ENCODE measurements around the gene HOXC9.

Gene HOXC9

GRCh38 chr12:53958128-53958527 lies 41.8 kb upstream of the HOXC9 start:
- no peak overlapping the region for H3K4me3 Mint-ChIP-seq
- no peaks in the 10 kb centered on the region for H3K36me3 Mint-ChIP-seq
- H3K4me1 Mint-ChIP-seq: peaks cover 33% of the 10 kb centered on the region
- peaks cover 10% of the 10 kb centered on the region for H3K9me3 Mint-ChIP-seq
- H3K27ac Mint-ChIP-seq: no peak overlapping the region
- no peak for ATAC-seq
- peaks cover 98% of the 10 kb centered on the region for H3K27me3 Mint-ChIP-seq

GRCh38 chr12:53959314-53959713 lies 40.6 kb upstream of the HOXC9 start:
- peaks cover 9% of the 10 kb centered on the region for H3K9me3 Mint-ChIP-seq
- no peak overlapping the region for H3K4me3 Mint-ChIP-seq
- H3K36me3 Mint-ChIP-seq: no peaks in the 10 kb centered on the region
- H3K4me1 Mint-ChIP-seq: peaks cover 40% of the 10 kb centered on the region
- no peak for ATAC-seq
- no peak overlapping the region for H3K27ac Mint-ChIP-seq
- peaks cover 98% of the 10 kb centered on the region for H3K27me3 Mint-ChIP-seq

- H3K36me3 Mint-ChIP-seq: peaks cover 2% of the 10 kb centered on the region
- H3K27me3 Mint-ChIP-seq: peaks cover 98% of the 10 kb centered on the region
- peaks cover 11% of the 10 kb centered on the region for H3K9me3 Mint-ChIP-seq
- no peak for ATAC-seq
- H3K4me3 Mint-ChIP-seq: no peak overlapping the region
- H3K27ac Mint-ChIP-seq: no peak overlapping the region
- peaks cover 47% of the 10 kb centered on the region for H3K4me1 Mint-ChIP-seq
Observed at GRCh38 chr12:53960187-53961024, 39.6 kb upstream of the HOXC9 start.

- ATAC-seq: no peak
- peaks cover 11% of the 10 kb centered on the region for H3K9me3 Mint-ChIP-seq
- H3K36me3 Mint-ChIP-seq: peaks cover 5% of the 10 kb centered on the region
- no peak overlapping the region for H3K27ac Mint-ChIP-seq
- H3K27me3 Mint-ChIP-seq: peaks cover 98% of the 10 kb centered on the region
- H3K4me1 Mint-ChIP-seq: peaks cover 49% of the 10 kb centered on the region
- no peak overlapping the region for H3K4me3 Mint-ChIP-seq
Observed at GRCh38 chr12:53961025-53961761, 38.8 kb upstream of the HOXC9 start.

GRCh38 chr12:53963005-53963404 lies 37.0 kb upstream of the HOXC9 start:
- Mint-ChIP-seq H3K4me1 (peaks cover 39% of the 10 kb centered on the region), H3K27ac (no peak overlapping the region), H3K9me3 (peaks cover 14% of the 10 kb centered on the region), H3K36me3 (peaks cover 5% of the 10 kb centered on the region), H3K4me3 (no peak overlapping the region), H3K27me3 (peaks cover 98% of the 10 kb centered on the region)
- ATAC-seq: no peak

GRCh38 chr12:53963434-53964314 lies 36.3 kb upstream of the HOXC9 start:
- Mint-ChIP-seq H3K4me3 (no peak overlapping the region), H3K4me1 (peaks cover 35% of the 10 kb centered on the region), H3K27ac (no peak overlapping the region), H3K27me3 (peaks cover 98% of the 10 kb centered on the region), H3K36me3 (peaks cover 5% of the 10 kb centered on the region), H3K9me3 (peaks cover 14% of the 10 kb centered on the region)
- no peak for ATAC-seq

GRCh38 chr12:53964315-53964713 lies 35.6 kb upstream of the HOXC9 start:
- Mint-ChIP-seq H3K4me1 (peaks cover 35% of the 10 kb centered on the region), H3K9me3 (peaks cover 14% of the 10 kb centered on the region), H3K36me3 (peaks cover 5% of the 10 kb centered on the region), H3K4me3 (no peak overlapping the region), H3K27ac (no peak overlapping the region), H3K27me3 (peaks cover 98% of the 10 kb centered on the region)
- no peak for ATAC-seq

GRCh38 chr12:53965281-53966084 lies 34.5 kb upstream of the HOXC9 start:
- H3K9me3 Mint-ChIP-seq: peaks cover 11% of the 10 kb centered on the region
- H3K27ac Mint-ChIP-seq: no peak overlapping the region
- H3K4me1 Mint-ChIP-seq: peaks cover 27% of the 10 kb centered on the region
- H3K27me3 Mint-ChIP-seq: peaks cover 98% of the 10 kb centered on the region
- ATAC-seq: no peak
- peaks cover 5% of the 10 kb centered on the region for H3K36me3 Mint-ChIP-seq
- peak overlapping the region; percentile 6 for H3K4me3 Mint-ChIP-seq

- ATAC-seq: no peak
- H3K27me3 Mint-ChIP-seq: peaks cover 98% of the 10 kb centered on the region
- H3K27ac Mint-ChIP-seq: no peak overlapping the region
- peak overlapping the region; percentile 38 for H3K4me3 Mint-ChIP-seq
- peaks cover 5% of the 10 kb centered on the region for H3K36me3 Mint-ChIP-seq
- H3K9me3 Mint-ChIP-seq: peaks cover 11% of the 10 kb centered on the region
- peaks cover 27% of the 10 kb centered on the region for H3K4me1 Mint-ChIP-seq
Observed at GRCh38 chr12:53966085-53966384, 33.9 kb upstream of the HOXC9 start.

GRCh38 chr12:53966385-53967133 lies 33.4 kb upstream of the HOXC9 start:
- no peak for ATAC-seq
- H3K4me1 Mint-ChIP-seq: peaks cover 27% of the 10 kb centered on the region
- no peak overlapping the region for H3K27ac Mint-ChIP-seq
- peaks cover 11% of the 10 kb centered on the region for H3K9me3 Mint-ChIP-seq
- H3K27me3 Mint-ChIP-seq: peaks cover 98% of the 10 kb centered on the region
- peaks cover 5% of the 10 kb centered on the region for H3K36me3 Mint-ChIP-seq
- H3K4me3 Mint-ChIP-seq: peak overlapping the region; percentile 38

- H3K9me3 Mint-ChIP-seq: peaks cover 11% of the 10 kb centered on the region
- no peak for ATAC-seq
- H3K36me3 Mint-ChIP-seq: peaks cover 5% of the 10 kb centered on the region
- H3K4me1 Mint-ChIP-seq: peaks cover 27% of the 10 kb centered on the region
- H3K4me3 Mint-ChIP-seq: no peak overlapping the region
- no peak overlapping the region for H3K27ac Mint-ChIP-seq
- H3K27me3 Mint-ChIP-seq: peaks cover 100% of the 10 kb centered on the region
Observed at GRCh38 chr12:53967421-53967925, 32.5 kb upstream of the HOXC9 start.

- ATAC-seq: no peak
- Mint-ChIP-seq H3K9me3 (peaks cover 11% of the 10 kb centered on the region), H3K4me1 (peaks cover 31% of the 10 kb centered on the region), H3K27me3 (peaks cover 100% of the 10 kb centered on the region), H3K27ac (no peak overlapping the region), H3K4me3 (no peak overlapping the region), H3K36me3 (peaks cover 5% of the 10 kb centered on the region)
Observed at GRCh38 chr12:53968214-53969127, 31.5 kb upstream of the HOXC9 start.

- no peak overlapping the region for H3K4me3 Mint-ChIP-seq
- H3K36me3 Mint-ChIP-seq: peaks cover 5% of the 10 kb centered on the region
- H3K27me3 Mint-ChIP-seq: peaks cover 90% of the 10 kb centered on the region
- H3K27ac Mint-ChIP-seq: no peak overlapping the region
- peaks cover 21% of the 10 kb centered on the region for H3K4me1 Mint-ChIP-seq
- peaks cover 8% of the 10 kb centered on the region for H3K9me3 Mint-ChIP-seq
- no peak for ATAC-seq
Observed at GRCh38 chr12:53969588-53970259, 30.2 kb upstream of the HOXC9 start.

Data from stimulated activated memory B cell treated with anti-CD40 and anti-IgM and Interleukin-4, amounts not matched to agents 10 μg/mL and 1 μg/mL and 100 μg/mL, for 72 hours (primary cell).